Loucy (cell line): Measurements from ENCODE around the gene LAIR2.

Source experiments
- EZH2phosphoT487 ChIP-seq: fragments of 200-600 bp; IDR thresholded peaks from 2 replicates; pipeline ENCODE4 v1.6.1; 2018; ENCODE audit warnings: antibody characterized with exemption, mild to moderate bottlenecking, moderate library complexity, borderline replicate concordance
- TF ChIP-seq, protein P1 (sequence below): fragments of 200-600 bp; sonication (generic); conservative IDR thresholded peaks from 2 replicates; pipeline ENCODE4 v1.5.1; 2014; ENCODE audit warnings: mild to moderate bottlenecking, antibody characterized with exemption, low read length

DNA sequence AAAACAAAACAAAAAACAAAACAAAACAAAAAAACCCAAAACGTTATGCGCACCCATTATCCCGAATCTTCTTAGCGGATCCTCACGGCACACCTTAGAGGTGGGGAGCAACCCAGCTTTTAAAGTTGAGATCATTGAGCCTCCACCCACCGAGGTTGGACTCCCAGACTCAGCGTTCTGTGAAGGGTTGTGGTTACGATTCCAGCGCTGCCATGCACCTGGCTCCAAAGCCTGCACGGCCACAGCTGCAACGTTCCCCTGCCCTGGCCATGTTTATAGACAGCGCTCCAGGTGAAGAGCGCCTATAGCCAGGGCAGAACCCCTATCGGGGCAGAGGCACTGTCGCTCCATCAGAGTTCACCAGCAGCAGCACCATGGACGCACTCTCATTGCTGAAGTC, 52.3 kb downstream of the LAIR2 start:
- TF ChIP-seq, protein P1, sequence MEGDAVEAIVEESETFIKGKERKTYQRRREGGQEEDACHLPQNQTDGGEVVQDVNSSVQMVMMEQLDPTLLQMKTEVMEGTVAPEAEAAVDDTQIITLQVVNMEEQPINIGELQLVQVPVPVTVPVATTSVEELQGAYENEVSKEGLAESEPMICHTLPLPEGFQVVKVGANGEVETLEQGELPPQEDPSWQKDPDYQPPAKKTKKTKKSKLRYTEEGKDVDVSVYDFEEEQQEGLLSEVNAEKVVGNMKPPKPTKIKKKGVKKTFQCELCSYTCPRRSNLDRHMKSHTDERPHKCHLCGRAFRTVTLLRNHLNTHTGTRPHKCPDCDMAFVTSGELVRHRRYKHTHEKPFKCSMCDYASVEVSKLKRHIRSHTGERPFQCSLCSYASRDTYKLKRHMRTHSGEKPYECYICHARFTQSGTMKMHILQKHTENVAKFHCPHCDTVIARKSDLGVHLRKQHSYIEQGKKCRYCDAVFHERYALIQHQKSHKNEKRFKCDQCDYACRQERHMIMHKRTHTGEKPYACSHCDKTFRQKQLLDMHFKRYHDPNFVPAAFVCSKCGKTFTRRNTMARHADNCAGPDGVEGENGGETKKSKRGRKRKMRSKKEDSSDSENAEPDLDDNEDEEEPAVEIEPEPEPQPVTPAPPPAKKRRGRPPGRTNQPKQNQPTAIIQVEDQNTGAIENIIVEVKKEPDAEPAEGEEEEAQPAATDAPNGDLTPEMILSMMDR = no peak
- no peak for TF ChIP-seq EZH2phosphoT487
